Pancreas (tissue), 10 donors: Measurements from ENCODE around the gene RIBC1. TPM values are rescaled to one million over a fixed set of nuclear protein-coding genes. Genes with fewer than 3 reads are reported as not detected.
A peak's percentile ranks its signal among the peaks of the same experiment; 100 is the strongest.

Source experiments
- ATAC-seq, 4 donors: fragments of 200-7000 bp; cut with Tn5 transposase; one replicate each; pipeline versions ENCODE4 v1.8.0 to v1.9.1; 2020; ENCODE audit warnings: mild to moderate bottlenecking in 4 of 4, moderate library complexity in 4 of 4
- DNase-seq, 6 donors: peaks; one replicate each; pipeline ENCODE4 v3.0.0-alpha.2; 2020
- FAIRE-seq: peaks from 2 replicates; lab custom pipeline; 2012; peaks lifted over from hg19 to GRCh38; lab: Jason Lieb, UNC
- H3K27ac ChIP-seq, 4 donors: fragments of 200-600 bp; sonication (generic); 1 replicate in 3 of 4; 2 replicates in 1 of 4; pipeline versions ENCODE4 v1.5.0 to v1.8.0; 2020
- H3K27me3 ChIP-seq, 4 donors: fragments of 200-600 bp; one replicate each; pipeline ENCODE4 v1.8.0; 2021
- H3K36me3 ChIP-seq, 3 donors: fragments of 200-600 bp; sonication (generic) in 1 of 3; one replicate each; pipeline versions ENCODE4 v1.5.0 to v1.8.0; 2020 to 2021
- H3K4me1 ChIP-seq, 3 donors: fragments of 200-600 bp; one replicate each; pipeline ENCODE4 v1.8.0; 2021
- H3K4me3 ChIP-seq, 4 donors: fragments of 200-600 bp; sonication (generic) in 2 of 4; one replicate each; pipeline versions ENCODE4 v1.5.0 to v1.8.0; 2020 to 2021
- H3K9me3 ChIP-seq, 4 donors: fragments of 200-600 bp; one replicate each; pipeline ENCODE4 v1.8.0; 2021
- WGBS, 2 donors: extraction: QIAGEN DNeasy Blood & Tissue Kit; methylation state at CpG; one replicate each; pipeline ENCODE4 v1.1.7; 2013; 5-methylcytosine and 5-hydroxymethylcytosine counted together
- intact Hi-C, 3 donors: fragments of 100-400 bp; cut with DNase I; formaldehyde crosslinking; loops; one replicate each; pipeline versions ENCODE4 v1.11.1 to v1.14.2; 2022
- polyA plus RNA-seq, 2 donors: library from polyadenylated mRNA; stranded (reverse); fragments of 200-250 nt; gene quantifications; one replicate each; pipeline ENCODE4 v1.2.3, GENCODE V29; 2013
- total RNA-seq, 6 donors: library from RNA; stranded (reverse); fragmentation: NEBNext Ultra II Directional in 4 of 6; extraction: Animal tissue kit (Norgen Biotek cat#: 25700) in 4 of 6; gene quantifications; one replicate each; pipeline versions ENCODE4 v1.2.1 to v1.2.4, GENCODE V29; 2021 to 2023
- TF ChIP-seq, protein P1 (sequence below), 4 donors: fragments of 200-600 bp; sonication (generic) in 3 of 4; IDR thresholded peaks; one replicate each; pipeline versions ENCODE4 v1.5.0 to v1.8.0; 2021; ENCODE audit warnings: antibody characterized with exemption in 4 of 4
- donor health status: healthy with polysubstance abuse.
- donor health status: DM: no; HTN: no; CAD: no; lungs with moderate emphysema.
- donor health status: DM: no; HTN: no; CAD: no.
- donor health status: control.
- donor health status: control.
- donor health status: Bipolar disorder and iron deficiency.
- donor health status: DM: yes; HTN: yes; CAD: no.
- donor health status: DM: no; HTN: no; CAD: no.
- donor health status: DM: no; HTN: no; CAD: no.
- donor health status: DM: yes; HTN: yes; CAD: no.

RIBC1 gene
- total RNA-seq = 1 to 10 TPM in 2 of 6 donors, under 1 TPM in 4; 0.31 to 1.2 (median 0.61) TPM
- 1 to 10 TPM; 2.2 to 3.3 TPM for polyA plus RNA-seq

DNA sequence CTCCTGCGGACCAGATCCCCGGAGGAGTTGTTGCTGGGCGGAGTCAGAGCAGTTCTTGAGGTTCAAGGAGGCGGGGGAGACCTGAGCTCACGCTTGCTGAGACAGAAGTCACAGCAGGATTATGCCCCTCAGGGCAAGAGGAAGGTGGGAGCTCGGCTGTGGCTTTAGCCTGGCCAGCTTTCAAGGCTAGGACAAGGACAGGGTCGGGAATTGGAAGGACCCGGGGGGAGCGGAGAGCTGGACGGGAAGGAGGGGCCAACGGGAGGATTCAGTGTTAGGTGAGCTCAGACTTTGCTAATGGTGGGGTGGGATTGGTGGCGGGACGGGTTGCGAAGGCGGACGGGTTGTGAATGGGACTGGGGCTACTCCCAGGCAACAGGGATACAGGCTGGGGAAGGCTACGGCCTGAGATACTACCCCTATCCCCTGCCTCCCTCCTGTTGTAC lies at the start of gene RIBC1:
Gene RIBC1, plus strand, starts transcription at position 13 of the 446 bp plus-strand sequence. CDS start 3,404 bp downstream, outside the sequence.
- Histone ChIP-seq H3K36me3 (no peaks in the 10 kb centered on the region), H3K4me3 (peak within 1 kb of the TSS; percentile 77 to 95 (median 86)), H3K27ac (peak within 1 kb of the TSS; percentile 81 to 93 (median 88)), H3K27me3 (no peaks in the 10 kb centered on the region), H3K4me1 (peaks cover 0 to 13% (median 9%) of the 10 kb centered on the region in 3 donors), H3K9me3 (no peaks in the 10 kb centered on the region)
- intact Hi-C loops = no loop called here
- DNase-seq = no peak
- 2% methylated on average over 17 of the region's 17 CpGs for WGBS, 2 donors
- no peak for FAIRE-seq
- TF ChIP-seq, protein P1, sequence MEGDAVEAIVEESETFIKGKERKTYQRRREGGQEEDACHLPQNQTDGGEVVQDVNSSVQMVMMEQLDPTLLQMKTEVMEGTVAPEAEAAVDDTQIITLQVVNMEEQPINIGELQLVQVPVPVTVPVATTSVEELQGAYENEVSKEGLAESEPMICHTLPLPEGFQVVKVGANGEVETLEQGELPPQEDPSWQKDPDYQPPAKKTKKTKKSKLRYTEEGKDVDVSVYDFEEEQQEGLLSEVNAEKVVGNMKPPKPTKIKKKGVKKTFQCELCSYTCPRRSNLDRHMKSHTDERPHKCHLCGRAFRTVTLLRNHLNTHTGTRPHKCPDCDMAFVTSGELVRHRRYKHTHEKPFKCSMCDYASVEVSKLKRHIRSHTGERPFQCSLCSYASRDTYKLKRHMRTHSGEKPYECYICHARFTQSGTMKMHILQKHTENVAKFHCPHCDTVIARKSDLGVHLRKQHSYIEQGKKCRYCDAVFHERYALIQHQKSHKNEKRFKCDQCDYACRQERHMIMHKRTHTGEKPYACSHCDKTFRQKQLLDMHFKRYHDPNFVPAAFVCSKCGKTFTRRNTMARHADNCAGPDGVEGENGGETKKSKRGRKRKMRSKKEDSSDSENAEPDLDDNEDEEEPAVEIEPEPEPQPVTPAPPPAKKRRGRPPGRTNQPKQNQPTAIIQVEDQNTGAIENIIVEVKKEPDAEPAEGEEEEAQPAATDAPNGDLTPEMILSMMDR (IDR thresholded peaks at IDR 0.05) = no peak
- peak in 2 of 4 donors; percentile 2 to 8 for ATAC-seq

DNA sequence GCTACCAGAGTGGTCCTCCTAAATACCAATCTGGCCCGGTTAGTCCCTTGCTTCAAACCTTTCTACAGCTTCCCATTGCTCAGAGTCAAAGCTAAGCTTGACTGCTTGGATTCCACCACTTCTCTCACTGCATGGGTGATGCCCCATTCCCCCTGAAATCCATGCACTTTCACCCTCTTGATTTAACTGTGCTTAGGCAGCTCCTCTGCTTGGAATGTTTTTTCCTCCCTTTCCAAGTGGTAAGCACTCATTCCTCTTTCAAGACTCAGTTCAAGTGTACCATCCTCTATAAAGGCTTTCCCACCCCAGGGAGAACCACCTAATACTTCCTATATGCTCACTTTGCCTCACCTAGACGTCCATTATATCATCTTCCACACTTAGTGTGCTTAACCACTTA lies 49.4 kb upstream of the RIBC1 start:
- DNase-seq (no peak), ATAC-seq (no peak), FAIRE-seq (no peak)
- H3K9me3 ChIP-seq = no peaks in the 10 kb centered on the region
- no peaks in the 10 kb centered on the region for H3K36me3 ChIP-seq
- intact Hi-C loops = no loop called here
- TF ChIP-seq, protein P1 (IDR thresholded peaks at IDR 0.05) = no peak
- H3K27ac ChIP-seq = no peak overlapping the region
- H3K4me1 ChIP-seq = no peaks in the 10 kb centered on the region
- 56 to 57% methylated on average over 2 of the region's 2 CpGs for WGBS, 2 donors
- no peak overlapping the region for H3K4me3 ChIP-seq
- H3K27me3 ChIP-seq = no peaks in the 10 kb centered on the region

DNA sequence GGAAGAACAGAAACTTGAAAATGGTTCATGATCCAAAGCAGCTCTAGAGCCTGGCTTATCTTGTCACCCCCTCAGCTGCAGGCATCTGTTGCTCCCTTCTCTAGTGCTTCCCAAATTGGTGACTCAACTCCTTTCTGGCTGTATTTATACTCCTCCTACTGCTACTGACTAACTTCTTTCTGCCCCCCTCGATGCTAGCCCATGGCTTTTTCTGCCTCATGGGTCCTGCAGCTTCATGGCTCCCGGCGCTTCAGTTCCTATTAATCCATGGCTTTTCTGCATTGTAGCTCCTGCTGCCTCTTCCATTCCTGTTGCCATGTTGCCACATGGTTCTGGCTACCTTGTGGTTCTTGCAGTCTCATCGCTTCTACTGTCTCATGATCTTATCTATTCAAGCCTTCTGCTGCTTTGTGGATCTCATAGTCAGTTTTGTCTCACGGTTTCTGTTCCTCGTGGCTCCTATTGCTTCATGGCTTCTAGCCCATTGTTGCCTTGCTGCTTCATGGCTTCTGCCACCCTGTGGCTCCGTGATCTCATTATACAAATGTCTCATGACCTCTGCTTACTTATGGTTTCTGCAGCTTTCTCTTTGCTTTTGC lies 48.4 kb upstream of the RIBC1 start:
- TF ChIP-seq, protein P1 (IDR thresholded peaks at IDR 0.05) = no peak

DNA sequence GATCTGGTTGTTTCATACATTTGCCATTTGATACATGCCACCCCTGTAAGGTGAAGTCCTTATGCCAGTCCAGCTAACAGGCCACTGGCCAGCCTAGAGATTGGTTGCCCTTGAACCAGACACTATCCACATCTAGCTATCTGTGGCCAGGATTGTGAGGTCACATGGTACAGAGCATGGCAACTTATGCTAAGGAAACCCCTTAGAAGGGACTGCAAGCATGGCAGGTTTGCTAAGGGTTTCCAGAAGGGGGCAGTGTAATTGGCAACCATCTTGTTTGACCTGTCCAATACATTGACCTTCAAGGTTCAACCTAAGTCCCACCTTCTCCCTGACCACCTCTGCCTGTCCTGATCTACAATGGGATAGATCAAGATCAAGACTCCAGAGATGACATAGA lies 47.8 kb upstream of the RIBC1 start:
- H3K27me3 ChIP-seq = no peaks in the 10 kb centered on the region
- DNase-seq (no peak), FAIRE-seq (no peak), ATAC-seq (no peak)
- no peak overlapping the region for H3K4me3 ChIP-seq
- peaks cover 0 to 9% (median 8%) of the 10 kb centered on the region in 3 donors for H3K36me3 ChIP-seq
- TF ChIP-seq, protein P1 (IDR thresholded peaks at IDR 0.05) = no peak
- H3K9me3 ChIP-seq = no peaks in the 10 kb centered on the region
- no peaks in the 10 kb centered on the region for H3K4me1 ChIP-seq
- intact Hi-C loops = no loop called here
- H3K27ac ChIP-seq = no peak overlapping the region

More for the DNA sequence above, 48.4 kb upstream of the RIBC1 start:
- DNase-seq (no peak), FAIRE-seq (no peak), ATAC-seq (peak in 1 of 4 donors; percentile 38)
- intact Hi-C loops = no loop called here
- H3K27me3 ChIP-seq = no peaks in the 10 kb centered on the region
- H3K4me3 ChIP-seq = no peak overlapping the region
- WGBS, 2 donors = 88 to 93% methylated on average over 7 of the region's 7 CpGs
- H3K4me1 ChIP-seq = no peaks in the 10 kb centered on the region
- no peaks in the 10 kb centered on the region for H3K9me3 ChIP-seq
- H3K36me3 ChIP-seq = peaks cover 0 to 3% (median 2%) of the 10 kb centered on the region in 3 donors
- H3K27ac ChIP-seq = no peak overlapping the region

DNA sequence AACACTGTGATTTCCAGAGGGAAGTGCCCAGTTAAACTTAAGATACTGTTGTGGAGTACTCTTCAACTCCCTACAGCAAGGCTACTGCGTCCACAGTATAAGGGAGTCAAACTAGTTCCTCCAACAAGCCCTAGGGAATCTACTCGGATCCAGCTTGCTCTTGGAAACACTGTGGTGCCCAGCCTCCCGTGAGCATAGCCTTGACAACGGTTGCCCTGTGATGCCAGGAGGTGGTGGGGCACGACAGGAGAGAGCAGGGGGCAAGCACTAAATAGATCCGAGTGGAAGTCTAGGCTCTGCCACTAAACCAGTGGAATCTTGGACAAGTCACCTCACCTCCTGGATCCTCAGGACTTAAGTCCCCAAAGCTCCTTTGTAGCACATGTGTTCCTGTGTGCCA lies 45.8 kb upstream of the RIBC1 start:
- DNase-seq (no peak), FAIRE-seq (no peak), ATAC-seq (no peak)
- no peaks in the 10 kb centered on the region for H3K9me3 ChIP-seq
- no peaks in the 10 kb centered on the region for H3K4me1 ChIP-seq
- H3K27ac ChIP-seq = no peak overlapping the region
- WGBS, 2 donors = 90 to 94% methylated on average over 6 of the region's 6 CpGs
- intact Hi-C loops = no loop called here
- TF ChIP-seq, protein P1 (IDR thresholded peaks at IDR 0.05) = no peak
- no peak overlapping the region for H3K4me3 ChIP-seq
- H3K27me3 ChIP-seq = no peaks in the 10 kb centered on the region
- peaks cover 0 to 22% (median 21%) of the 10 kb centered on the region in 3 donors for H3K36me3 ChIP-seq
